Fibroblast of villous mesenchyme (primary cell): ENCODE measurements around the gene UBN1. TPM values are rescaled to one million over a fixed set of nuclear protein-coding genes. Genes with fewer than 3 reads are reported as not detected.

Experiments used
- DNase-seq: peaks from one replicate; pipeline ENCODE4 v3.0.0-alpha.2; 2010; ENCODE audit warnings: low read depth
- H3K4me3 ChIP-seq: 2 replicates; pipeline ENCODE4 v1.5.1; 2011; ENCODE audit warnings: low read depth, mild to moderate bottlenecking, low read length
- total RNA-seq: library from RNA; depleted of rRNA; stranded (reverse); fragments of >200 nt; gene quantifications from 2 replicates; pipeline ENCODE4 v1.2.3, GENCODE V29; 2012
- TF ChIP-seq, protein P1 (sequence below): IDR thresholded peaks from 2 replicates; pipeline ENCODE4 v1.5.1; 2012; ENCODE audit warnings: low read depth, mild to moderate bottlenecking, low read length; ENCODE audit not compliant: insufficient read depth

Gene UBN1
- total RNA-seq, 1 donor, result 28.1 TPM

DNA sequence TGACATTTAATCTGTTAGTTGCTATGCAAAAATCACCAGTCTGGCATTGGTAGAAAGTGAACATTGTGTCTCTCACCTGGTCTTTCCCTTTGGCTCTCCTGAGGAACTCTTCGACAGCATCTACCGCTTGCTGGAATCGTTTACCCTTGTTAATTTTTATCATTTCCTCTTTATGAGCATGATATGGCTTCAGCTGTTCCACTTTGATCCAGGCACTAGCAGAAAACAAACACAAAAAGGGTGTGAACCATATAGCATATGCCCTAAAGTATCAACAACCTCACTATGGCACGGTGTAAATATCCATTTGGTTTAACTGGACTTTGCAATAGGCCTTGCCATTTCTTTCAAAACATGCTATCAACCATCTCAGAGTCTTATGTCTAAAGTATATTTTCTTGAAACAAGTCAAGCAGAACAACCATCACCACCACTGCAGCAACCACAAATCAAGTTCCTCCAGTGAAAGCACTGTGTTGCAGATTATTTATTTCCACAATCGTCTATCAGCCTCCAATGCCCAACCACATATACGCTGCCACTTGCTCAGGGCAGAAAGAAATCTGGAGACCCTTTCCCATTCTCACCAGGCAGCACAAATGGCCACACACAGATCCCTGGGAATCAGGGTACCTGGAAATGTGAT is 14.5 kb upstream of the UBN1 start:
- no peak overlapping the region for H3K4me3 ChIP-seq
- DNase-seq, result no peak
- TF ChIP-seq, protein P1, sequence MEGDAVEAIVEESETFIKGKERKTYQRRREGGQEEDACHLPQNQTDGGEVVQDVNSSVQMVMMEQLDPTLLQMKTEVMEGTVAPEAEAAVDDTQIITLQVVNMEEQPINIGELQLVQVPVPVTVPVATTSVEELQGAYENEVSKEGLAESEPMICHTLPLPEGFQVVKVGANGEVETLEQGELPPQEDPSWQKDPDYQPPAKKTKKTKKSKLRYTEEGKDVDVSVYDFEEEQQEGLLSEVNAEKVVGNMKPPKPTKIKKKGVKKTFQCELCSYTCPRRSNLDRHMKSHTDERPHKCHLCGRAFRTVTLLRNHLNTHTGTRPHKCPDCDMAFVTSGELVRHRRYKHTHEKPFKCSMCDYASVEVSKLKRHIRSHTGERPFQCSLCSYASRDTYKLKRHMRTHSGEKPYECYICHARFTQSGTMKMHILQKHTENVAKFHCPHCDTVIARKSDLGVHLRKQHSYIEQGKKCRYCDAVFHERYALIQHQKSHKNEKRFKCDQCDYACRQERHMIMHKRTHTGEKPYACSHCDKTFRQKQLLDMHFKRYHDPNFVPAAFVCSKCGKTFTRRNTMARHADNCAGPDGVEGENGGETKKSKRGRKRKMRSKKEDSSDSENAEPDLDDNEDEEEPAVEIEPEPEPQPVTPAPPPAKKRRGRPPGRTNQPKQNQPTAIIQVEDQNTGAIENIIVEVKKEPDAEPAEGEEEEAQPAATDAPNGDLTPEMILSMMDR, result no peak

DNA sequence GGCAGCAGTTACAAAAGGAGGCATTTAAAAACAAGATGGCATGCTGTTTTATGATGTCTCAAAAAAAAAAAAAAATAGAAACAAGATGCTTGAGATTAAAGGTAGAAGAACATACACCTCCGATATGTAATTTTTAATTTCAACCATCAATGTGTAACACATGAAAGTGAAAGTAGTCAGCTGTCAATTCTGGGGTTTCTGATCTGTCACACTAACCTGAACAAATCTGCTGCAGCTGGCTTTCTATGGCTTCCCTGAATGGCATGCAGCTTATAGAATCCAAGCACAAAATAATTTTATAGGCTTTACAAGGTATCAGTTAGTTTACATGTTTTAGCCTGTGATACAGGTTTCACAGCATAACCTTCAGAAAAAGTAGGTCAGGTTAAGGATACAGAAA is 13.7 kb upstream of the UBN1 start:
- DNase-seq, result no peak
- TF ChIP-seq, protein P1, result no peak
- H3K4me3 ChIP-seq, result no peak overlapping the region

DNA sequence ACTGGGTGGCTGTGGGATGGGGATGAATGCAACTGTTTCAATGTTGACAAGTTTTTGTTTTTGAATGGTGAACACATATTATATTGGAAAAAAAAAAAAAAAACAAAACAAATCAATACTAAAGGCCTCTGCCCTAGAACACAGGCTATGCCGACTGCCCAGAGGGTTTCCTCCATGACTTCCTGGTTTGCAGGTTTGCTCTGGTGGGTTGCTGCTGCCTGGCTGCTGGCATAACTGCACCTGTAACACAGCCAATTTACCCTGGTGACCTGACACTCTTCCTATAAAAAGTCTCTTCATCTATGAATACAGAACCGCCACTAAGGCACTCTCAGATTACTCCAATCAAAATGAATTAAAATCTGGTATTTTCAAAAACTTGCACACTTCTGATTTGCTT is 10.6 kb upstream of the UBN1 start:
- DNase-seq, result no peak
- TF ChIP-seq, protein P1, result no peak
- no peak overlapping the region for H3K4me3 ChIP-seq

- TF ChIP-seq, protein P1, result no peak
- H3K4me3 ChIP-seq, result no peak overlapping the region
- no peak for DNase-seq
Observed at GRCh38 chr16:4837733-4838501, 9.4 kb upstream of the UBN1 start.

- no peak overlapping the region for H3K4me3 ChIP-seq
- TF ChIP-seq, protein P1, result no peak
- no peak for DNase-seq
Observed at GRCh38 chr16:4839942-4840341, 7.3 kb upstream of the UBN1 start.

- TF ChIP-seq, protein P1, result no peak
- H3K4me3 ChIP-seq, result no peak overlapping the region
- no peak for DNase-seq
Observed at GRCh38 chr16:4840984-4841383, 6.3 kb upstream of the UBN1 start.

DNA sequence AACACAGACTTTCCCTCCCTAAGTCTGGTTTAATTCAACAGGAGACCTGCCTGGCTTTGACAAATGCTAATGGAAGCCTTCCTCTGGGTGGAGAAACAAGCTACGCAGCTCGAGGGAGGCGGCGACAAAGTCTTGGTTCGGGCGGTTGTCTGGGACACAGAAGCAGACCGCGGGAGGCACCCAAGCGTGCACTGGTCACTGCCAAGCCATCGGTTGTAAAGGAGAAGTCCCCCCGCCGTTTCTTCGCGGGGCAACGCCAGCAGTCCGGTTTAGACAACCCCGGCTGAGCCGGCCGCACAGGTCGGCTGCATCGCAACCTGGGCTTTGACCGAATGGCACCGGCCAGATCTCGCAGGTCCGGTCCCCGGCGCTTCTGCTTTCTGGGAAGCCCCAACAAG is 779 bp upstream of the UBN1 start:
- H3K4me3 ChIP-seq, result peak overlapping the region; percentile 90
- DNase-seq, result peak; percentile 76
- TF ChIP-seq, protein P1, result no peak
